Measurements from ENCODE around the gene KY. TPM values are rescaled to one million over a fixed set of nuclear protein-coding genes. Genes with fewer than 3 reads are reported as not detected.

The KY gene
- total RNA-seq, 6 donors from 2014 or later = 0.11 to 2.1 (median 0.38) TPM; not detected in 2

DNA sequence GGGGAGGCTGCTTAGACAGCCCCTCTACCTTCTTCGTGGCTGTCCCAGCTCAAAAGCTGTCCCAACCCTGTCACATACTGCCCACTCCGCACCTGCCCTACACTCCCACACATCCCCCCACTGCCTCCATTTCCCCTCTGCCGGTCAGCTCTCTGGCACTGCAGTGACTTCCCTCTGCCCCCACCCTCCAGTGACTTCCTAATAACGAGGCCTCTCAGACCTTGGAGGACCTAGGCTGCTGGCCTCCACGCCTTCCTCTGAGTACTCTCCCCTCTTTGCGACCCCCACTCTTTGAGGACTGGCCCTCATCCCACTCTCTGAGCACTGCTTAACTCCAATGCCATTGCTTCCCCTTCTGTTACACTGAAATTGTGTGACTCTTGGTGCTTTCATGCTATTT is 45.3 kb downstream of the KY start:
- Histone ChIP-seq H3K4me3 (no peak overlapping the region), H3K27ac (no peak overlapping the region), H3K9me3 (no peaks in the 10 kb centered on the region), H3K36me3 (no peaks in the 10 kb centered on the region), H3K4me1 (peaks cover 0 to 12% (median 0%) of the 10 kb centered on the region in 4 donors), H3K27me3 (no peaks in the 10 kb centered on the region)
- ATAC-seq (ENCODE audit: low FRiP score in 2 of 2) (no peak), DNase-seq (no peak)
- TF ChIP-seq, protein P1, sequence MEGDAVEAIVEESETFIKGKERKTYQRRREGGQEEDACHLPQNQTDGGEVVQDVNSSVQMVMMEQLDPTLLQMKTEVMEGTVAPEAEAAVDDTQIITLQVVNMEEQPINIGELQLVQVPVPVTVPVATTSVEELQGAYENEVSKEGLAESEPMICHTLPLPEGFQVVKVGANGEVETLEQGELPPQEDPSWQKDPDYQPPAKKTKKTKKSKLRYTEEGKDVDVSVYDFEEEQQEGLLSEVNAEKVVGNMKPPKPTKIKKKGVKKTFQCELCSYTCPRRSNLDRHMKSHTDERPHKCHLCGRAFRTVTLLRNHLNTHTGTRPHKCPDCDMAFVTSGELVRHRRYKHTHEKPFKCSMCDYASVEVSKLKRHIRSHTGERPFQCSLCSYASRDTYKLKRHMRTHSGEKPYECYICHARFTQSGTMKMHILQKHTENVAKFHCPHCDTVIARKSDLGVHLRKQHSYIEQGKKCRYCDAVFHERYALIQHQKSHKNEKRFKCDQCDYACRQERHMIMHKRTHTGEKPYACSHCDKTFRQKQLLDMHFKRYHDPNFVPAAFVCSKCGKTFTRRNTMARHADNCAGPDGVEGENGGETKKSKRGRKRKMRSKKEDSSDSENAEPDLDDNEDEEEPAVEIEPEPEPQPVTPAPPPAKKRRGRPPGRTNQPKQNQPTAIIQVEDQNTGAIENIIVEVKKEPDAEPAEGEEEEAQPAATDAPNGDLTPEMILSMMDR (IDR thresholded peaks at IDR 0.05) = no peak
- no peak for TF ChIP-seq POLR2AphosphoS5 (IDR thresholded peaks at IDR 0.05)
- TF ChIP-seq EP300 (IDR thresholded peaks at IDR 0.05) = no peak
- TF ChIP-seq POLR2A (IDR thresholded peaks at IDR 0.05) = no peak
- WGBS, 2 donors = 58 to 59% methylated on average over 6 of the region's 6 CpGs

DNA sequence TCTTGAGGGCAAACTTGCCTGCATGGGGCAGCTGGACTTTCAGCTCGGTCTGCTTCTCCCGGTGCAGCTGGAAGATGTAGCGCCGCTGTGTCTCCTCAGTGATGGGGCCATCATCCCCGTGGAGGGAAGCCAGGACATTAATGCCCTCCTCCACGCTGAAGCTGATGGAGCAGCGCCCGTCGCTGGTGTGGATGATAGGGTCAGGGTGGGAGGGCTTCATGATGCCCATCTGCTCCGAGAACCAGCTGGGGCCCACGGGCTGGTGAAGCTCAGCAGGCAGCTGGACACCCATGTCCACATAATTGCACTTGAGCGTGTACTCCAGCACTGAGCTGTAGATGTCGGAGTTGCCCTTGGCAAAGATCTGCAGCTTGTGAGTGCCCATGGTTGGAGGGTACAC is 46.9 kb downstream of the KY start:
- TF ChIP-seq POLR2AphosphoS5 (IDR thresholded peaks at IDR 0.05) (no peak), POLR2A (IDR thresholded peaks at IDR 0.05) (no peak), EP300 (IDR thresholded peaks at IDR 0.05) (no peak)
- TF ChIP-seq, protein P1 (IDR thresholded peaks at IDR 0.05) = no peak
- 94 to 100% methylated on average over 5 to 13 of the region's 13 CpGs for WGBS, 2 donors

DNA sequence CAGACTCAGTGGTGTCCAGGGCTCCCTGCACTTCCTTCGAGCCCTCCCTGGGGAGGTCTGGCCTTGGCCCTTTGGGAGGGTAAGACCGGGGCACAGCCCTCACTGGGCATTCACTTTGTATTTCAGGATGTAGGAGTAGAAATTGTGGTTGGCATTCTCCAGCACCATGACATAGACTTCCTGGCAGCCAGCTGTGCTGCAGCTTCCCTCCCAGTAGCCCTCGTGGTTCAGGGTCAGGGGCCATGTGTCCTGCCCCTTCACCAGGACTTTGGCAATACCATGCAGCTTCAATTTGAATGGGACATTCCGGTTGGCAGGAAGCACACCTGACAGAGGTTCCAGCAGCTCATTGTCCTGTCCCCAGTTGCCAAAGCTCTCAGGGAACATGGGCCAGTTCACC is 47.3 kb downstream of the KY start:
- H3K4me1 ChIP-seq = peaks cover 0 to 14% (median 0%) of the 10 kb centered on the region in 4 donors
- ATAC-seq (ENCODE audit: low FRiP score in 2 of 2) (no peak), DNase-seq (no peak)
- no peaks in the 10 kb centered on the region for H3K36me3 ChIP-seq
- H3K27me3 ChIP-seq = no peaks in the 10 kb centered on the region
- no peak overlapping the region for H3K27ac ChIP-seq
- no peaks in the 10 kb centered on the region for H3K9me3 ChIP-seq
- TF ChIP-seq EP300 (IDR thresholded peaks at IDR 0.05) (no peak), POLR2A (IDR thresholded peaks at IDR 0.05) (no peak), POLR2AphosphoS5 (IDR thresholded peaks at IDR 0.05) (no peak)
- TF ChIP-seq, protein P1 (IDR thresholded peaks at IDR 0.05) = no peak
- H3K4me3 ChIP-seq = no peak overlapping the region
- WGBS, 2 donors = 44 to 48% methylated on average over 3 to 4 of the region's 4 CpGs

More for the DNA sequence above, 46.9 kb downstream of the KY start:
- H3K4me1 ChIP-seq = peaks cover 0 to 14% (median 0%) of the 10 kb centered on the region in 4 donors
- no peaks in the 10 kb centered on the region for H3K36me3 ChIP-seq
- no peaks in the 10 kb centered on the region for H3K9me3 ChIP-seq
- no peak for ATAC-seq (ENCODE audit: low FRiP score in 2 of 2)
- no peak for DNase-seq
- no peak overlapping the region for H3K27ac ChIP-seq
- H3K27me3 ChIP-seq = no peaks in the 10 kb centered on the region
- no peak overlapping the region for H3K4me3 ChIP-seq

DNA sequence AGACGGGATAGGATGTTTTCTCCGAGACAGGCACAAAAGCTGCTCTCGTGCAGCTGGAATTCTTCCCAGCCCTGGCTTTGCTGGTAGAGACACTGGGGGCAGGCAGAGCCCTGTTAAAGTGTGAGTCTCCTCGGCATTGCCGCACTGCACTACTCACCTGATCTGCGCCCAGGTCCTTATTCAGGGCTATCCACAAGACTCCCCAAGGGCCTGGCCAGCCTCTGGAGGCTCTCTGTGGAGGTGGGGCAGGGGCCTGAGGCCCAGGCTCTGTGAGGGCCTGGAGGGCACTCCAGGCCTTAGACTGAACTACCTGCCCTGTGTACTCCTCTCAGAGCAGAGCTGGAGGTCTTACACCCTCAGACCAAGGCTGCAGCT is 48.4 kb downstream of the KY start:
- 77 to 87% methylated on average over 6 of the region's 6 CpGs for WGBS, 2 donors
- peaks cover 0 to 11% (median 0%) of the 10 kb centered on the region in 4 donors for H3K4me1 ChIP-seq
- no peaks in the 10 kb centered on the region for H3K9me3 ChIP-seq
- TF ChIP-seq, protein P1 (IDR thresholded peaks at IDR 0.05) = no peak
- TF ChIP-seq POLR2AphosphoS5 (IDR thresholded peaks at IDR 0.05) (no peak), EP300 (IDR thresholded peaks at IDR 0.05) (no peak), POLR2A (IDR thresholded peaks at IDR 0.05) (no peak)
- DNase-seq = peak in 1 of 2 donors; percentile 51
- no peak overlapping the region for H3K4me3 ChIP-seq
- H3K27ac ChIP-seq = no peak overlapping the region
- H3K27me3 ChIP-seq = no peaks in the 10 kb centered on the region
- no peaks in the 10 kb centered on the region for H3K36me3 ChIP-seq
- ATAC-seq (ENCODE audit: low FRiP score in 2 of 2) = peak in 1 of 2 donors; percentile 2
